C1 segment of cervical spinal cord (tissue), 14 donors: Measurements from ENCODE around the gene CYTH4.
"Not testable (repeated sequence)": the region's sequence is repeated elsewhere in the genome, so short reads cannot be mapped to it uniquely, and the experiment has no call there.

Experiments
- DNase-seq, 14 donors: peaks; one replicate each; lab custom pipeline; 2025; lab: John Stamatoyannopoulos, UW

The CYTH4 gene

GRCh38 chr22:37248251-37248650 is 34.1 kb upstream of the CYTH4 start:
- DNase-seq = no peak

- no peak for DNase-seq
Measured at GRCh38 chr22:37249986-37250385, 32.3 kb upstream of the CYTH4 start.

- DNase-seq = not testable (repeated sequence)
Measured at GRCh38 chr22:37251836-37252235, 30.5 kb upstream of the CYTH4 start.

GRCh38 chr22:37253126-37253660 is 29.1 kb upstream of the CYTH4 start:
- no peak for DNase-seq

- no peak for DNase-seq
Measured at GRCh38 chr22:37254209-37254866, 28.0 kb upstream of the CYTH4 start.

GRCh38 chr22:37254867-37255233 is 27.5 kb upstream of the CYTH4 start:
- DNase-seq = no peak

- DNase-seq = no peak
Measured at GRCh38 chr22:37255558-37256006, 26.7 kb upstream of the CYTH4 start.

- no peak for DNase-seq
Measured at GRCh38 chr22:37256075-37256726, 26.1 kb upstream of the CYTH4 start.

GRCh38 chr22:37258005-37258752 is 24.1 kb upstream of the CYTH4 start:
- DNase-seq = no peak

GRCh38 chr22:37258753-37259401 is 23.4 kb upstream of the CYTH4 start:
- DNase-seq = no peak

- no peak for DNase-seq
Measured at GRCh38 chr22:37259540-37260029, 22.7 kb upstream of the CYTH4 start.

- no peak for DNase-seq
Measured at GRCh38 chr22:37260155-37260795, 22.0 kb upstream of the CYTH4 start.

- DNase-seq = peak in 4 of 14 donors; percentile 8 to 24 (median 15)
Measured at GRCh38 chr22:37260901-37261336, 21.4 kb upstream of the CYTH4 start.

- no peak for DNase-seq
Measured at GRCh38 chr22:37262346-37262745, 20.0 kb upstream of the CYTH4 start.

- DNase-seq = no peak
Measured at GRCh38 chr22:37263966-37264887, 18.1 kb upstream of the CYTH4 start.

GRCh38 chr22:37266581-37267134 is 15.7 kb upstream of the CYTH4 start:
- DNase-seq = no peak

GRCh38 chr22:37267135-37267587 is 15.1 kb upstream of the CYTH4 start:
- peak in 3 of 14 donors; percentile 13 to 52 (median 16) for DNase-seq

GRCh38 chr22:37267661-37268413 is 14.5 kb upstream of the CYTH4 start:
- no peak for DNase-seq
